Kidney (tissue), 22 donors: ENCODE data around the gene DONSON. TPM values are rescaled to one million over a fixed set of nuclear protein-coding genes. Genes with fewer than 3 reads are reported as not detected.
"Not testable (repeated sequence)": the region's sequence is repeated elsewhere in the genome, so short reads cannot be mapped to it uniquely, and the experiment has no call there.

Experiments used
- DNase-seq, 5 donors: peaks; one replicate each; pipeline ENCODE4 v3.0.0-alpha.2; 2013 to 2020
- FAIRE-seq: peaks from 2 replicates; lab custom pipeline; 2012; peaks lifted over from hg19 to GRCh38; lab: Jason Lieb, UNC
- H3K27ac ChIP-seq, 2 donors: one replicate each; pipeline ENCODE4 v1.7.0; 2013; ENCODE audit warnings: low read depth in 2 of 2, low read length in 2 of 2, inconsistent platforms in 1 of 2
- H3K27me3 ChIP-seq: one replicate; pipeline ENCODE4 v1.7.1; 2013; ENCODE audit warnings: low read length, inconsistent platforms; ENCODE audit not compliant: control insufficient read depth, insufficient read depth
- H3K36me3 ChIP-seq, 3 donors: one replicate each; pipeline versions ENCODE4 v1.7.0 to v1.7.1; 2013; ENCODE audit warnings: low read length in 3 of 3, control low read depth in 1 of 3, inconsistent platforms in 1 of 3; ENCODE audit not compliant: insufficient read depth in 3 of 3, control insufficient read depth in 2 of 3
- H3K4me1 ChIP-seq, 3 donors: one replicate each; pipeline versions ENCODE4 v1.7.0 to v1.7.1; 2013; ENCODE audit warnings: low read length in 3 of 3, inconsistent platforms in 1 of 3, low read depth in 1 of 3; ENCODE audit not compliant: control insufficient read depth in 2 of 3, insufficient read depth in 2 of 3
- H3K4me3 ChIP-seq, 3 donors: one replicate each; pipeline versions ENCODE4 v1.7.0 to v1.8.1; 2013; ENCODE audit warnings: low read length in 3 of 3, control low read depth in 1 of 3, inconsistent platforms in 1 of 3
- H3K9ac ChIP-seq, 3 donors: one replicate each; pipeline versions ENCODE4 v1.7.0 to v1.7.1; 2013; ENCODE audit warnings: low read length in 3 of 3, control low read depth in 1 of 3, inconsistent platforms in 1 of 3
- H3K9me3 ChIP-seq, 3 donors: one replicate each; pipeline versions ENCODE4 v1.7.0 to v1.7.1; 2013; ENCODE audit warnings: low read length in 3 of 3, control low read depth in 1 of 3, inconsistent platforms in 1 of 3; ENCODE audit not compliant: control insufficient read depth in 2 of 3, insufficient read depth in 1 of 3
- CTCF ChIP-seq: IDR thresholded peaks from 3 replicates; pipeline ENCODE4 v1.5.1; 2012; ENCODE audit warnings: mild to moderate bottlenecking, moderate library complexity, borderline replicate concordance; ENCODE audit not compliant: insufficient read depth; ENCODE audit errors: extremely low read depth
- intact Hi-C: fragments of 100-400 bp; cut with DNase I; formaldehyde crosslinking; loops from one replicate; pipeline ENCODE4 v1.11.1; 2022
- long read RNA-seq, 10 donors: library from polyadenylated mRNA in 1 of 10; unstranded in 1 of 10; transcript quantifications; one replicate each; pipeline ENCODE4 v2.0.0 and lab custom pipeline, GENCODE V29; 2021 to 2026
- polyA plus RNA-seq: library from polyadenylated mRNA; stranded (reverse); fragments of 350-450 nt; fragmentation: Illumina TruSeq; extraction: RNeasy Lipid Tissue Mini Kit (QIAGEN cat#74804); gene quantifications from one replicate; pipeline ENCODE4 v1.2.3, GENCODE V29; 2014; ENCODE audit warnings: low read depth, low replicate concordance; ENCODE audit not compliant: insufficient read depth
- total RNA-seq: library from RNA; stranded (reverse); fragmentation: NEBNext Ultra II Directional; extraction: Animal tissue kit (Norgen Biotek cat#: 25700); gene quantifications from one replicate; pipeline ENCODE4 v1.2.1, GENCODE V29; 2021
- donor health status: control.
- donor health status: control.
- donor health status: control.
- donor health status: control.
- donor health status: control.
- donor health status: DM: yes; HTN: yes; CAD: no.
- donor health status: Normal renal cell carcinoma (clear cell type).

The DONSON gene
- total RNA-seq (6.8 TPM), polyA plus RNA-seq (8.9 TPM)
- long read RNA-seq, donor 1, partial matches to known transcripts, result 0 of 2 reads
- long read RNA-seq, donor 1, other reads (novel, unspliced or antisense), result 0 of 2 reads
- long read RNA-seq, donor 2, partial matches to known transcripts, result 0 of 1 reads
- long read RNA-seq, donor 2, other reads (novel, unspliced or antisense), result 0 of 1 reads
- long read RNA-seq, donor 3, partial matches to known transcripts, result 0 of 1 reads
- long read RNA-seq, donor 3, other reads (novel, unspliced or antisense), result 0 of 1 reads
- long read RNA-seq, donor 4, partial matches to known transcripts, result 0 of 3 reads
- long read RNA-seq, donor 4, other reads (novel, unspliced or antisense), result 0 of 3 reads
- long read RNA-seq, donor 5, result 0 reads
- long read RNA-seq, donor 6, partial matches to known transcripts, result 0 of 1 reads
- long read RNA-seq, donor 6, other reads (novel, unspliced or antisense), result 0 of 1 reads
- long read RNA-seq, donor 7, partial matches to known transcripts, result 1 of 9 reads
- long read RNA-seq, donor 7, other reads (novel, unspliced or antisense), result 6 of 9 reads
- long read RNA-seq, donor 8, partial matches to known transcripts, result 7 of 8 reads
- long read RNA-seq, donor 8, other reads (novel, unspliced or antisense), result 0 of 8 reads
- long read RNA-seq, donor 9, partial matches to known transcripts, result 0 of 1 reads
- long read RNA-seq, donor 9, other reads (novel, unspliced or antisense), result 0 of 1 reads
- long read RNA-seq, donor 10, partial matches to known transcripts, result 0 of 1 reads
- long read RNA-seq, donor 10, other reads (novel, unspliced or antisense), result 0 of 1 reads

- no peaks in the 10 kb centered on the region for H3K4me1 ChIP-seq
- intact Hi-C loops, result no loop called here
- H3K27ac ChIP-seq, result peak within 1 kb of the TSS; percentile 86 to 87
- no peaks in the 10 kb centered on the region for H3K9me3 ChIP-seq
- FAIRE-seq (no peak), DNase-seq (peak; percentile 93 to 95 (median 94))
- no peak for TF ChIP-seq CTCF
- no peaks in the 10 kb centered on the region for H3K27me3 ChIP-seq
- no peaks in the 10 kb centered on the region for H3K36me3 ChIP-seq
- H3K4me3 ChIP-seq, result peak within 1 kb of the TSS; percentile 64 to 89 (median 88)
- H3K9ac ChIP-seq, result peak within 1 kb of the TSS; percentile 20 to 84 (median 80)
Observed at GRCh38 chr21:33588485-33589335, at the start of gene DONSON. TSS of gene DONSON (minus strand) at chr21:33588684. CDS start at chr21:33588641, 43 bp downstream.

GRCh38 chr21:33634254-33634653 is 45.8 kb upstream of the DONSON start:
- TF ChIP-seq CTCF, result no peak
- FAIRE-seq (no peak), DNase-seq (no peak)
- intact Hi-C loops, result no loop called here
- no peaks in the 10 kb centered on the region for H3K27me3 ChIP-seq
- H3K36me3 ChIP-seq, result peaks cover 0 to 9% (median 4%) of the 10 kb centered on the region in 3 donors
- no peak overlapping the region for H3K9ac ChIP-seq
- no peak overlapping the region for H3K4me3 ChIP-seq
- no peaks in the 10 kb centered on the region for H3K9me3 ChIP-seq
- no peak overlapping the region for H3K27ac ChIP-seq
- H3K4me1 ChIP-seq, result no peaks in the 10 kb centered on the region

- H3K27me3 ChIP-seq, intact Hi-C loops, H3K4me3 ChIP-seq, H3K9ac ChIP-seq, H3K4me1 ChIP-seq, H3K27ac ChIP-seq, FAIRE-seq, H3K9me3 ChIP-seq, DNase-seq: not testable (repeated sequence)
- H3K36me3 ChIP-seq, result peaks cover 0 to 18% (median 9%) of the 10 kb centered on the region in 3 donors
Observed at GRCh38 chr21:33626151-33626550, 37.7 kb upstream of the DONSON start.
